Astrocyte (in vitro differentiated cells and primary cell): ENCODE measurements around the gene RUNX1. TPM values are rescaled to one million over a fixed set of nuclear protein-coding genes. Genes with fewer than 3 reads are reported as not detected.

Source experiments
- DNase-seq: peaks from one replicate; pipeline ENCODE4 v3.0.0-alpha.2; 2010; ENCODE audit warnings: low read depth
- FAIRE-seq: peaks from 2 replicates; lab custom pipeline; 2011; peaks lifted over from hg19 to GRCh38; lab: Jason Lieb, UNC
- H2AFZ ChIP-seq: 2 replicates; pipeline ENCODE4 v1.6.0; 2012; ENCODE audit warnings: low read depth, low read length, inconsistent platforms
- H3K27ac ChIP-seq: 2 replicates; pipeline ENCODE4 v1.5.1; 2011; ENCODE audit warnings: low read depth, low read length, inconsistent platforms
- H3K27me3 ChIP-seq: 2 replicates; pipeline ENCODE4 v1.6.0; 2011; ENCODE audit warnings: low read length, inconsistent platforms; ENCODE audit not compliant: insufficient read depth
- H3K36me3 ChIP-seq: 2 replicates; pipeline ENCODE4 v1.5.1; 2011; ENCODE audit warnings: low read length, inconsistent platforms; ENCODE audit not compliant: insufficient read depth
- H3K4me1 ChIP-seq: 2 replicates; pipeline ENCODE4 v1.5.1; 2011; ENCODE audit warnings: low read length, inconsistent platforms; ENCODE audit not compliant: insufficient read depth
- H3K4me2 ChIP-seq: 2 replicates; pipeline ENCODE4 v1.6.0; 2012; ENCODE audit warnings: low read length, inconsistent platforms
- H3K4me3 ChIP-seq: 2 replicates; pipeline ENCODE4 v1.5.1; 2011; ENCODE audit warnings: low read depth, mild to moderate bottlenecking, low read length, inconsistent platforms; ENCODE audit not compliant: insufficient read depth
- H3K79me2 ChIP-seq: 2 replicates; pipeline ENCODE4 v1.6.0; 2012; ENCODE audit warnings: mild to moderate bottlenecking, low read length, inconsistent platforms; ENCODE audit not compliant: insufficient read depth
- H3K9ac ChIP-seq: 2 replicates; pipeline ENCODE4 v1.6.0; 2012; ENCODE audit warnings: mild to moderate bottlenecking, low read length, inconsistent platforms
- H3K9me3 ChIP-seq: 2 replicates; pipeline ENCODE4 v1.5.1; 2012; ENCODE audit warnings: low read depth, mild to moderate bottlenecking, low read length, inconsistent platforms; ENCODE audit not compliant: insufficient read depth
- H4K20me1 ChIP-seq: 2 replicates; pipeline ENCODE4 v1.6.0; 2012; ENCODE audit warnings: low read length, inconsistent platforms; ENCODE audit not compliant: insufficient read depth
- H3K27ac Mint-ChIP-seq: one replicate; pipeline ENCODE4 v1.8.0; 2021; ENCODE audit warnings: mild to moderate bottlenecking, mixed read lengths; ENCODE audit not compliant: unreplicated experiment
- H3K27me3 Mint-ChIP-seq: one replicate; pipeline ENCODE4 v1.8.0; 2021; ENCODE audit warnings: low read depth, mixed read lengths; ENCODE audit not compliant: unreplicated experiment
- H3K36me3 Mint-ChIP-seq: one replicate; pipeline ENCODE4 v1.8.0; 2021; ENCODE audit warnings: low read depth, mixed read lengths; ENCODE audit not compliant: unreplicated experiment
- H3K4me1 Mint-ChIP-seq: one replicate; pipeline ENCODE4 v1.8.0; 2021; ENCODE audit warnings: low read depth, mixed read lengths; ENCODE audit not compliant: unreplicated experiment
- H3K4me3 Mint-ChIP-seq: one replicate; pipeline ENCODE4 v1.8.0; 2021; ENCODE audit warnings: mild to moderate bottlenecking, moderate library complexity, mixed read lengths; ENCODE audit not compliant: unreplicated experiment
- H3K9me3 Mint-ChIP-seq: one replicate; pipeline ENCODE4 v1.8.0; 2021; ENCODE audit warnings: mild to moderate bottlenecking, mixed read lengths; ENCODE audit not compliant: unreplicated experiment
- CTCF ChIP-seq: IDR thresholded peaks from 2 replicates; pipeline ENCODE4 v1.5.1; 2011; ENCODE audit warnings: low read depth, mild to moderate bottlenecking, inconsistent platforms, low read length, moderate library complexity; ENCODE audit not compliant: insufficient read depth
- EZH2 ChIP-seq: IDR thresholded peaks from 2 replicates; pipeline ENCODE4 v1.6.1; 2012; ENCODE audit warnings: mild to moderate bottlenecking, low read length, inconsistent platforms; ENCODE audit not compliant: insufficient read depth
- total RNA-seq: library from RNA; stranded (reverse); gene quantifications from 2 replicates; pipeline ENCODE4 v1.2.1, GENCODE V29; 2021

The RUNX1 gene
- total RNA-seq, 1 donor from 2014 or later, result 84.6 TPM

GRCh38 chr21:34826836-34827235 lies 222.3 kb downstream of the RUNX1 start:
- Histone ChIP-seq H4K20me1 (peaks cover 71% of the 10 kb centered on the region), H3K9ac (no peak overlapping the region), H2AFZ (no peak overlapping the region), H3K4me1 (no peaks in the 10 kb centered on the region), H3K27me3 (no peaks in the 10 kb centered on the region), H3K36me3 (peaks cover 74% of the 10 kb centered on the region), H3K79me2 (peaks cover 60% of the 10 kb centered on the region), H3K4me2 (no peak overlapping the region), H3K9me3 (no peaks in the 10 kb centered on the region), H3K4me3 (no peak overlapping the region), H3K27ac (no peak overlapping the region)
- Mint-ChIP-seq H3K27ac (peak overlapping the region; percentile 34), H3K4me1 (peaks cover 10% of the 10 kb centered on the region), H3K9me3 (no peaks in the 10 kb centered on the region), H3K36me3 (peaks cover 54% of the 10 kb centered on the region), H3K4me3 (no peak overlapping the region), H3K27me3 (no peaks in the 10 kb centered on the region)
- FAIRE-seq (no peak), DNase-seq (no peak)
- no peak for TF ChIP-seq EZH2
- TF ChIP-seq CTCF, result no peak

DNA sequence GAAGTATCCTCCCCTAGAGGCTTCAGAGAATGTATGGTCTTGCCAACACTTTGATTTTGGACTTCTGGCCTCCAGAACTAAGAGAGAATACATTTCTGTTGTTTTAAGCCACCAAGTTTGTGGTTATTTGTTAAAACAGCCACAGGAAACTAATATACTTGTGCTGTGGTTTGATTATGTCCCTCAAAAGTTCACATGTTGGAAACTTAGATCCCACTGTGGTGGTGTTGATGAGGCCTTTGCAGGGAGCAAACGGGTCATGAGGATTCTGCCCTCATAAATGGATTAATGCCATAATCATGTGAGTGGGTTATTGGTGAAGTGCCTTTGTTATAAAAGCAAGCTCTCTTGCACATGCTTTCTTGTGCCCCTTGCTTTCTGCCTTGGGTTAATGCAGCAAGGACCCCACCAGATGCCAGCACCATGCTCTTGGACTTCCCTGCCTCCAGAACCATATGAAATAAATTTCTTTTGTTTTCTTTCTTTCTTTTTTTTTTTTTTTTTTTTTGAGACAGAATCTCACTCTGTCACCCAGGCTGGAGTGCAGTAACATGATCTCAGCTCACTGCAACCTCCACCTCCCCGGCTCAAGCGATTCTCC lies 223.1 kb downstream of the RUNX1 start:
- peaks cover 10% of the 10 kb centered on the region for H3K4me1 Mint-ChIP-seq

More for the DNA sequence above, 223.1 kb downstream of the RUNX1 start:
- no peaks in the 10 kb centered on the region for H3K9me3 ChIP-seq
- H3K27ac Mint-ChIP-seq, result no peak overlapping the region
- no peak for FAIRE-seq
- H3K27ac ChIP-seq, result no peak overlapping the region
- H3K27me3 Mint-ChIP-seq, result no peaks in the 10 kb centered on the region
- no peaks in the 10 kb centered on the region for H3K4me1 ChIP-seq
- H2AFZ ChIP-seq, result no peak overlapping the region
- peaks cover 55% of the 10 kb centered on the region for H3K79me2 ChIP-seq
- H3K27me3 ChIP-seq, result no peaks in the 10 kb centered on the region
- H3K4me2 ChIP-seq, result no peak overlapping the region
- H3K4me3 ChIP-seq, result no peak overlapping the region
- H3K36me3 Mint-ChIP-seq, result peaks cover 58% of the 10 kb centered on the region
- H3K9ac ChIP-seq, result no peak overlapping the region
- peaks cover 71% of the 10 kb centered on the region for H4K20me1 ChIP-seq
- peaks cover 75% of the 10 kb centered on the region for H3K36me3 ChIP-seq
- no peaks in the 10 kb centered on the region for H3K9me3 Mint-ChIP-seq
- no peak for TF ChIP-seq CTCF
- no peak for TF ChIP-seq EZH2
- DNase-seq, result no peak
- no peak overlapping the region for H3K4me3 Mint-ChIP-seq
